SK-N-MC (cell line): ENCODE measurements around the gene ST6GALNAC3.

Experiments used
- DNase-seq: peaks from one replicate; pipeline ENCODE4 v3.0.0-alpha.2; 2011; ENCODE audit warnings: low read depth, low spot score
- H3K27ac ChIP-seq: fragments of 200-600 bp; sonication (generic); 2 replicates; pipeline ENCODE4 v1.5.1; 2016; ENCODE audit warnings: mixed run types
- H3K36me3 ChIP-seq: fragments of 200-600 bp; sonication (generic); 2 replicates; pipeline ENCODE4 v1.6.1; 2017; ENCODE audit warnings: antibody characterized with exemption, low read length, mixed read lengths; ENCODE audit not compliant: insufficient read depth
- H3K4me3 ChIP-seq: fragments of 200-600 bp; sonication (generic); 2 replicates; pipeline ENCODE4 v1.5.1; 2016
- H3K9ac ChIP-seq: fragments of 200-600 bp; sonication (generic); 2 replicates; pipeline ENCODE4 v1.8.0; 2017; ENCODE audit warnings: mixed run types, mixed read lengths; ENCODE audit not compliant: insufficient read length
- H3K9me3 ChIP-seq: fragments of 200-600 bp; sonication (generic); 2 replicates; pipeline ENCODE4 v1.6.1; 2017; ENCODE audit warnings: low read depth, mild to moderate bottlenecking, antibody characterized with exemption, low read length, moderate library complexity, mixed read lengths
- EZH2 ChIP-seq: fragments of 200-600 bp; sonication (generic); IDR thresholded peaks from one replicate; pipeline ENCODE4 v1.6.1; 2017; ENCODE audit warnings: antibody characterized with exemption
- FOXP2 ChIP-seq: optimal IDR thresholded peaks from 2 replicates; pipeline ENCODE3; 2011; ENCODE audit warnings: mild to moderate bottlenecking, moderate library complexity; ENCODE audit not compliant: insufficient read depth; ENCODE audit errors: extremely low read length, control extremely low read depth
- POLR2AphosphoS5 ChIP-seq: IDR thresholded peaks from 2 replicates; pipeline ENCODE4 v1.6.1; 2012; ENCODE audit warnings: mild to moderate bottlenecking, low read depth, low read length, borderline replicate concordance

ST6GALNAC3 gene

GRCh38 chr1:76463278-76463677 lies 388.7 kb downstream of the ST6GALNAC3 start:
- Histone ChIP-seq H3K27ac (no peak overlapping the region), H3K9me3 (no peaks in the 10 kb centered on the region), H3K9ac (no peak overlapping the region), H3K4me3 (peak overlapping the region; percentile 4; the same call in 1 of the 2 replicates), H3K36me3 (no peaks in the 10 kb centered on the region)
- no peak for DNase-seq
- TF ChIP-seq EZH2 (no peak), FOXP2 (no peak), POLR2AphosphoS5 (no peak)

GRCh38 chr1:76463849-76464248 lies 389.3 kb downstream of the ST6GALNAC3 start:
- TF ChIP-seq FOXP2 (no peak), POLR2AphosphoS5 (no peak), EZH2 (no peak)

GRCh38 chr1:76465030-76465429 lies 390.5 kb downstream of the ST6GALNAC3 start:
- no peak for DNase-seq
- H3K9ac ChIP-seq = no peak overlapping the region
- H3K36me3 ChIP-seq = no peaks in the 10 kb centered on the region
- TF ChIP-seq FOXP2 = no peak
- no peak for TF ChIP-seq POLR2AphosphoS5
- no peak for TF ChIP-seq EZH2
- H3K9me3 ChIP-seq = no peaks in the 10 kb centered on the region
- H3K4me3 ChIP-seq = no peak overlapping the region
- no peak overlapping the region for H3K27ac ChIP-seq

More at GRCh38 chr1:76463849-76464248, 389.3 kb downstream of the ST6GALNAC3 start:
- no peaks in the 10 kb centered on the region for H3K36me3 ChIP-seq
- DNase-seq = no peak
- H3K9ac ChIP-seq = no peak overlapping the region
- H3K4me3 ChIP-seq = 0 out of 2 replicates have a peak overlapping the region, but pooled peaks have one; percentile 4
- no peak overlapping the region for H3K27ac ChIP-seq
- no peaks in the 10 kb centered on the region for H3K9me3 ChIP-seq

- no peak for DNase-seq
- H3K9ac ChIP-seq = no peak overlapping the region
- no peak overlapping the region for H3K27ac ChIP-seq
- no peak for TF ChIP-seq EZH2
- no peak for TF ChIP-seq FOXP2
- TF ChIP-seq POLR2AphosphoS5 = no peak
- H3K9me3 ChIP-seq = no peaks in the 10 kb centered on the region
- no peak overlapping the region for H3K4me3 ChIP-seq
- H3K36me3 ChIP-seq = no peaks in the 10 kb centered on the region
These were observed 395.6 kb downstream of the ST6GALNAC3 start for GRCh38 chr1:76470166-76470565.

- no peak overlapping the region for H3K27ac ChIP-seq
These were observed 397.0 kb downstream of the ST6GALNAC3 start for GRCh38 chr1:76471536-76471935.

GRCh38 chr1:76473591-76473990 lies 399.0 kb downstream of the ST6GALNAC3 start:
- Histone ChIP-seq H3K4me3 (no peak overlapping the region), H3K27ac (no peak overlapping the region), H3K36me3 (no peaks in the 10 kb centered on the region), H3K9ac (no peak overlapping the region), H3K9me3 (no peaks in the 10 kb centered on the region)
- DNase-seq = no peak
- TF ChIP-seq EZH2 = no peak
- TF ChIP-seq POLR2AphosphoS5 = no peak
- TF ChIP-seq FOXP2 = no peak

More at GRCh38 chr1:76471536-76471935, 397.0 kb downstream of the ST6GALNAC3 start:
- TF ChIP-seq POLR2AphosphoS5 (no peak), FOXP2 (no peak), EZH2 (no peak)
- H3K9me3 ChIP-seq = no peaks in the 10 kb centered on the region
- no peak overlapping the region for H3K9ac ChIP-seq
- DNase-seq = no peak
- H3K4me3 ChIP-seq = no peak overlapping the region
- H3K36me3 ChIP-seq = no peaks in the 10 kb centered on the region

- no peak for DNase-seq
- H3K9ac ChIP-seq = no peak overlapping the region
- H3K36me3 ChIP-seq = no peaks in the 10 kb centered on the region
- H3K4me3 ChIP-seq = no peak overlapping the region
- no peaks in the 10 kb centered on the region for H3K9me3 ChIP-seq
- no peak overlapping the region for H3K27ac ChIP-seq
- TF ChIP-seq POLR2AphosphoS5 (no peak), FOXP2 (no peak), EZH2 (no peak)
These were observed 400.4 kb downstream of the ST6GALNAC3 start for GRCh38 chr1:76474922-76475321.

GRCh38 chr1:76477156-76477555 lies 402.6 kb downstream of the ST6GALNAC3 start:
- H3K9me3 ChIP-seq = no peaks in the 10 kb centered on the region
- no peaks in the 10 kb centered on the region for H3K36me3 ChIP-seq
- no peak overlapping the region for H3K27ac ChIP-seq
- TF ChIP-seq EZH2 = no peak
- TF ChIP-seq FOXP2 = no peak
- TF ChIP-seq POLR2AphosphoS5 = no peak
- DNase-seq = no peak
- H3K4me3 ChIP-seq = no peak overlapping the region
- no peak overlapping the region for H3K9ac ChIP-seq

GRCh38 chr1:76480827-76481226 lies 406.3 kb downstream of the ST6GALNAC3 start:
- DNase-seq = no peak
- H3K36me3 ChIP-seq = no peaks in the 10 kb centered on the region
- no peaks in the 10 kb centered on the region for H3K9me3 ChIP-seq
- H3K9ac ChIP-seq = no peak overlapping the region
- TF ChIP-seq POLR2AphosphoS5 (no peak), EZH2 (no peak), FOXP2 (no peak)
- no peak overlapping the region for H3K4me3 ChIP-seq
- H3K27ac ChIP-seq = no peak overlapping the region
